ENCODE results near the gene PRDM2. TPM values are rescaled to one million over a fixed set of nuclear protein-coding genes. Genes with fewer than 3 reads are reported as not detected.

PRDM2 gene
- total RNA-seq, 1 experiment from 2014 or later: 3.8 TPM

DNA sequence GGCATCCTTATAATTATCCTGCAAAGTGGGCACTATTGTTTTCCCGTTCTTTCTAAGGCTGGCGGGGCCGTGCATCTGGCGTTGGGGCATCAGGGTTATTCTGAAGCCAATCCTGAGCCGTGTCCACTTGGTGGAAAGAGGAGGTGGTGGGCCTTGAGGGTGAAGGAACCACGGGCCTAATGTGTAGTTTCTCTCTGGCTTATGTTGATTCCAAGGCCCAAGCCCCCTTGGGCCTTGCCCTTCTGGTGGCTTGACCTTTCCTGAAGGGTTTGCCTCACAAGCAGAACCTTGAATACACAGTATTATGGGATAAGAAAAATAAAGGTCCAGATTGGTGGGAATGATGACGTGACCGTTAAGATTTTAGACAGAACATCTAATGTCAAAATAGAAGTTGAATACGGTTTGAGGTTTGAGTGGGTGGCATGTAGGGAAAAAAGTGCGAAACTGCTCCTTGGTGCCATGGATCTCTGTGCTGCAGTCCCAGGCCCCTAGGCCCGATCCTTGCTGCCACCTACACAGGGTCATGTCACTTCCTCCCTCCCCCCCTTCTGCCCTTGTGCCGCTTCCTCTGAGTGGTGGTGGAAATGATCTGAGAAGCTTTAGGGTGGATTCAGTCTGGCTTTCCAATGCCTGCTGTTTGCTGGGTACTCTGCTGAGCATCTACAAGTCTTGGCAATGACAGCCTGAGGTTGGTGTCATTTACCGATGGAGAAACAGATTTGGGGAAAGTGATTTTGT lies 90.5 kb downstream of the PRDM2 start:
- DNase-seq (ENCODE audit: low read depth): no peak

DNA sequence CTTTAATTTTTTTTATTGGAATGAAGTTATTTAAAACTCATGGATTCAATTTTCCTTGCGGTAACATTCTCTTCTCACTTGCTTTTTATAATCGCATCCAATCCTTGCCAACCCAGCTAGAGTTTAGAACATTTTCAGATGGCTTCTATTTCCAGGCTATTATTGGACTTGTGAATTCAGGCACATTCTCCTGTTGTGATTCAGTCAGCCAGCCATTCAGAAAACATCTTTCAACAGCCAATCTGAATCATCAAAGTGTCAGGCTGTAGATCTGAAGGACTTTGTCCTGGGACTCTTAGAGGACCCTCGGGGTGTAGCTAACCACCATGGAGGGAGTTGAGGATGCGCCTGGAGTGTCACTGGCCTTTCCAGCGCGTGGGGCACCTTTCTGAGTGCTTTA lies 92.4 kb downstream of the PRDM2 start:
- DNase-seq (ENCODE audit: low read depth): no peak

DNA sequence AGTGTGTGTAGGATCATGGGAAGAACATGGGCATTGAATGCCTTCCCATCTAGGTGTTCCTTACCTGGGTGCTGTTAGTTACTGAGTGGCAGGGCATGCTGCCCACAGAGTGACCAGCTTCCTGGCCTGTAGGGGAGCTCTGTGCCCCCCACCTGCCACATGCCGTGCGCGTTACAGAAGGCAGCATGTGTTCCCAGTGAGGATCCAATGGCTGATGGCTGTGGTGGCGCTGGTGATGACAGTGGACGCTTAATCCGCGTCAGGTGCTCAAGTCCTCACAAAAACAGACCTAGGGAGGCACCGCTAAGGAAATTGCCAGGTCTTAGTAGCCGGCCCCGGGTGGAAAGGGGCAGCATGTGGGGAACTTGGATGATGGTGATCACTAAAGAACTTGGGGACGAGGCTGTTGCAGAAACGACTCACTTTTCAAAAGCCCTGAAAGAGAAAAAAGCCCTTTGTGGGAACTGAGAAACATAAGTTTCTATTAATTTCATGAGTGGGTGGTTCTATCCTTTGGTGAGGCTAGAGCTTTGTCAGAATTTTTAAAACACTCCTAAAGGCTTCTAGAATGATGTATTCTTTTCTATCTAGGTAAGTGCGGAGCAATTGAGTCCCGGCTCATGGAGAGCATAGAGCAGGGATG lies 93.2 kb downstream of the PRDM2 start:
- no peak for DNase-seq (ENCODE audit: low read depth)

DNA sequence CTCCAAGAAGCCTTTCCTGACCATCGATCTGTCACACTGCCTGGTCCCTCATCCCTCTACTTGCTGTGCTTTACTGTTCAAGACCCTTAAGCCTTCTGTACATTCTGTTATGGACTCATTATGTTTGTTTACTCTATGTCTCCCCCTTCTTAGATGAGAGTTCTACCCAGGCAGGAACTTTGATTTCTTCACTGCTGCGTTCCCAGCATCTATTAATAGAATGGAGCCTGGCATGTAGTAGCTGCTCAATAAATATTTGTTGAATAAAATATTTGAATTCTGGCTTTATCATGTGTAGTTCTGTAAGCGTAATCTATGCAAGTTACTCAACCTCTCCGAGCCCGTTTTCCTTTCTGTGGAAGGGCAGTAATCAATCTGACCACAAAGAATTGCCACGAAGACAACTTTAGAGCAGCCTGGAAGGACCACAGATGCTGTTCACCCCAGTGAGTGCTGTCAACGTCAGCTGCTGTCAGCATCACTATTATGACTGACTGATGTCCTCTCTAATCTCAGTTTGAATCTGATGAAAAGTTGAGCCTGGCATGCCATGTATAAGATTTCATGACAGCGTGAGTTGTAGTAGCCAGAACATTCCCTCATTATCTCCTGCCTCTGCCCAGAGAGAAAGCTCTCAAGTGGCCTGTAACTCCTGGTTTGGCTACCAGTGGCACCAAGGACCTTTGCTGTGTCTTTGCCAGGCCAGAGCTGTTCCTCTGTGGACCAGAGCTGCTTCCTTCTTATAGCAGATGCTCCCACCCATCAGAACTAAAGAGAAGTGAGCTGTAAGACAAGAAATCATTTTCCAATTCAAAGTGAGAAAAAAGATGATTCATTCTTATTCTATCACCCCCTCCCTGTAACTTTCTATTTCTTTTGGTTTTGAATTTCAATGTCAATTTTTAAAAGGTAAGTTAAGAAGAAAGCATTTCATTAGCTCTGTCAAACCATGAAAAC lies 94.5 kb downstream of the PRDM2 start:
- no peak for DNase-seq (ENCODE audit: low read depth)

DNA sequence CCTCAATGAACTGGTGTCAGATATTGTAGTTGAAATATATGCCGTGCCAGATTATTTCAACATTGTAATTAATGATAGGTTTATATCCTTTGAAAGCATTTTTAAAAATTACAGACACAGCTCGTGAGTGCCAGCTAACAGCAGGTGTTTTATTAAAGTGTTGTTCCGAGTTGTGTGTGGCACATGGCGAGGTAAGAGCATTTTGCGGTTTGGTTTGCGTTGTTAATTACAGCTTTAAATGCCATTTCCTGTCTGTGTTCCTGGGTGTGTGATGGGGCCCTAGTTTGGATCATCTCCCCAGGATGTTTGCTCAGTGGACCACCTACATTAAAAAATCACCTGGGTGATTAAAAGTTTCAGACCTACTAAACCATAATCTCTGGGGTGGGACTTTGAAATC lies 97.4 kb downstream of the PRDM2 start:
- DNase-seq (ENCODE audit: low read depth): no peak

DNA sequence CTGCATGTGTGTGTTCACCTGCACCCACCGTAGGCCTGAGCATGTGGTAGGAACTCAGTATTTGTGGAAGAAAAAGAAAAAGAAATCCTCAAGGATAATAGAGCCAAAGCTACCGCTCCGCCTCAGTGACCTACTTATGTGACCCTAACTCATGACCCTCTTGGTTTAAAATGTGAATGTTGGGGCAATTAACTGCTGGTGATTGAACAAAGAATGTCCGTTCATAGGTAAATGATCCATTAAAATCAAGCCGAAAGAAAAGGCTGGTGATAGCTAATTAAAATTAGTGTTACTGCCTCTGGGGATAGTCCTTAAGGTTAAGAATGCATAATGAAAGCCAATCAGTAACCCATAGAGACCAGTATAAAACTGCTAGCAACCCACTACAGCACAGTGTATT lies 98.1 kb downstream of the PRDM2 start:
- no peak for DNase-seq (ENCODE audit: low read depth)

DNA sequence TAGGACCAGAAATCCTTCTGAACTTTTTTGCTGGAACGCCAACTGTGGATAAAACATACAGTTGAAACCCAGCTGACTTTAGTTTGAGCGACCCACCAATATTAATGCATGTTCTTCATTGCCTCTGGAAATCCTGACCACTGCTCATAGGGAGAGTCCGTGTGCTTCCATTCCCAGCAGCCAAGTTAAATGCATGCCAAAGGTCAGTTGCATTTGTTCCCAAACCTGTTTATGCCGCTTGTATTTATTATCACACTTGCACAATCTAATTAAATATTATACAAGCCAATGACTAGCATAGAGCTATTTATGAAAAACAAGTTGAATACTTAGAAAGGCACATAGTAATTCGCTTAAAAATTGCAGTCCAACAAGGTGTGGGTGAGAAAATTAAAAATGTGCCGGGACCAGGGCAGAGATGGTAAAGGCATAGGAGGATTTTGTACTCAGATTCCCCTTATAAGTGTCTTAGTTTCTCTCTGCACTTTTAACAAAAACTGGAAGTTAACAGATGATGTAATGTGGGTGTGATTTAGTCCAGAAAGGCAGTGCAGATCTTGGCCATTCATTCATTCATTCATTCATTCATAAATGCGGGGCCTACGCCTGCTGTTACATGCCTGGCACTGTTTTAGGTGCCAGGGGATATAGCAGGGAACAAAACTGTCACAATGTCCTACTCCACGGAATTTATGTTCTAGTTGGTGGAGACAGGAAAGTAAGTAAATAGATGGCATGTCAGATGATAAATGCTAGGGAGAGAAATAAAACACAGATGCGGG lies 99.7 kb downstream of the PRDM2 start:
- DNase-seq (ENCODE audit: low read depth): no peak

DNA sequence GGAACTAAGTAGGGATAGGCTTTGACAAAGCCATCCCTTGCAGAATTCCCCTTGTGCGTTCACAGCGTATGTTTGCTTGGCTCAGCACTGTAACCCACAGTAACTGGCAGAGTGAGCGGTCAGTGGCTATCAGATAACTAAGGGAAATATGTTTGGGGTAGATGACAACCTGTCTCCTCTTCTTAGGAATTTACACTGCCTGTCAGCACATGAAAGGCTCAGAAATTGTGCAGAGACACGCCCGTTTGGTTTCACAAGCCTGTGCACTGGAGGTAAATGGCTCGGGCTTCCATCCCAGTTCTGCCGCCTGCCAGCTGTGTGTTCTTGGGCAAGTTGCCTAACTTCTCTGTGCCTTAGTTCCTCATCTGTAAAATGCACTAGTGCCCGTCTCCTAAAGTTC lies 101.2 kb downstream of the PRDM2 start:
- no peak for DNase-seq (ENCODE audit: low read depth)

DNA sequence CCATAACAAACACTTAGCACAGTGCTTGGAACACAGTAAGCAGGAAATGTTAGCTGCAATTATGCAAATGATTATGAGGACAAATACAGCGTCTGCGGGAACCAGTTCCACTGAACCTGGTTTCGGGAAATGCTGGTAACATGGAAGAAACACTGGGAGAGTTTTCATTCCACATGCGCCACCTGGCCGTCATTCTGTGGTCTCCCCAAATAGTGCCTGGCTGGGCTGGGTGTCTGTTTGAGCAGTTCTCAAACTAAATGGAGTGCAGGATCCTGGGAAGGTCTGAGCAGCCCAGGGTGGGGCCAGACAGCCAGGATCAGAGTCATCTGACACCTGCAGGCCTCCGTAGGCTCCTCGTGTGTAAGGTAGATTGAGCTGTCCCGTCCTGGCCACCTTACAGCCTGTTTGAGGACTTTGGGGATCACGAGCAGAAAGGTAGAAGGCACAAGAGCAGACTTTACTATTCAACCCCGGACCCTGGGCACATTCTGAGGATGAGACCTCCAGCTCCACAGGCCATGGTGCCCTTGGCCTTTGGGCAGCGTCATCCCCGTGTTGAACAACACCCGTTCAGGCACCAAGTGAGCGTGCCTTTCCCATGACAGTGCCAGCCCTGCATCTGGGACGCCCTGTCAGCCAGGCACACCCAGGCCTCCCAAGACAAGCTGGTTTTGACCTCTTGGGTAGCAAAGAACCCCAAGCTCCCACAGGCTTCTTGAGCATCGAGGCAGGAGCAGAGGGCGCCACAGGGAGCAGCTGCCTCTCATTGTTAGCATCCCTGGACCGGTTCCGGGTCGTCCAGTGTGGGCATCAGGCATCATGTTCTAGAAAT lies 101.9 kb downstream of the PRDM2 start:
- DNase-seq (ENCODE audit: low read depth): no peak

DNA sequence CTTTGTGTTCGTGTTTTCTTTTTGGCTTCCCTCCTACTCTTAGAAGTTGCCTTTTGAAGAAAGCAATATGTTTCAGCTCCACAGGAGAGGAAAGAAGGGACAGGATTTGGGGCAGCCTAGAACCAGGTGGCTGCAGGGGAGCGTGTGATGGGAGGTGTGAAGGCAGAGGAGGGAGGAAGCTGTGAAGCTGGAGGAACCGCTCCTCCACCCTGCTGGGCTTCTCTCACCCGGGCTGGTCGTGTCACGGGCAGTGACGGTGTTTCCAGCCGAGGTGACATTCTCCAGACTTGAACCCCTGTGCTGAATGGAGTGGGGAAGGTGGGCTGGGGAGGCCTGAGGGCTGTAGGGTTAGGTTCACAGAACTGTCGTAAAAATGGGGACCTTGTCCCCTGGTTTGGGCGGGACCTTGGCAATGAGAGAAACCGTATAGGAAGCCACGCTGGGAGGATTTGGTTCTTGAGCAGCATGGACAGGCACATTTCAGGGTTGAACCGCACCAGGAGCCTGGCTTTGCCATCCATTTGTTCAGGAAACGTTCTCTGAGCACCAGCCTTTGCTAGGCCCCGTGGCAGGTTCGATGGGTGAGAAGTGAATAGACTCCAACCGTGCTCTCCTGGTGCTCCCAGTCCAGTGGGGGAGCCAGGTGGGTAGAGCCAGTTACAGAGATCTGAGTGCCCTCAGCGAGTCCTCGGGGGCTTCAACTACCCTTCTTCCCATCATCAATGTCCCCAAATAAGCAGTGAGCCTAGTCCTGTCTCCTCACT lies 103.0 kb downstream of the PRDM2 start:
- DNase-seq (ENCODE audit: low read depth): no peak

DNA sequence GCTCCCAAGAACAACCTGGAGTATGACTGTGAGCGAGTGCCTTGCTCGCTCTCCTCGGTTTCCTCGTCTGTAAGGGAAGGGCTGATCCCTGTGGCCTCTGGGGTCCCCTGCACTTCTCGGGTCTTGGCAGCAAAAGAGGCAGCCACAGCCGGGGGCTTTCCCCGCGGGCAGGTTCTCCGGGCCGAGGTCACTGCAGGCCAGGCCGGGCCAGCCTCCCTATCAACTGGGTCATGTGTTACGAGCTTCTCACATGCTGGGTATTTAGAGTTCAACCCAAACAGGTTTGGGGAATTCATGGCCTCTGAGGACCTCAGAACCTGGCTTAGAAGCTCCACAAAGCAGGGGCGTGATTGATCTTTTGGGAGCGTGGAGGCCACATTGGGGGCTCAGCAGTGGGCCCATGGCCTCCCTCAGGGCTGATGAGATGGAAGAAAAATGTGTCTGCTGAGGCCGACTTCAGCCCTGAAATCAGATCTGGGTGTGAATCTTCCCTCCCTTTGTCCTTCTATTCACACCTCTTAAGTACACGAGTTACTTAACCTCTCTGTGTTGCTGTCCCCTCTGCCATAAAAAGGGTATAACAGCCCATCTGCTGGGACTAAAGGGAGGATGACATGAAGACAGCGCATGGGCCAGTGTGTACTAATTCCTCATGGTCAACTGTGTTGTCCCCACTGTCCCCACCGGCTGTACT lies 103.7 kb downstream of the PRDM2 start:
- DNase-seq (ENCODE audit: low read depth): no peak

DNA sequence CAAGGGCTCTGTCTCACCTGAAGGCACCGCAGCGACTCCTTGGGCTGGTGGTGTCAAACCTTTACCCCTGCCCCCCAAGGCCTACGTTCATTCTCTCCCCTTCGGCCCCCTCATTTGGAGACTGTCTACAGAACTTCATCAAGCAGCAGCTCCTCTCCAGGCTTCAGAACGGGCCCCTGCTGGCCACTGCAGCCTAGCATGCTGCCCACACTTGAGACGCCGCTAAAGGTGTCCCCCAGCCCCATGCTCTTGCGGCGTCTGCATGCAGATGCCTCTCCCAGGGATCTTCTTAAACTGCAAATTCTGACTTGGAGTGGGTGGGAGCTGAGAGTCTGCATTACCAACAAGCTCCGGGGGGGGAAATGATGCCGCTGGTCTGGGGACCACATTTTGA lies 104.2 kb downstream of the PRDM2 start:
- DNase-seq (ENCODE audit: low read depth): no peak

DNA sequence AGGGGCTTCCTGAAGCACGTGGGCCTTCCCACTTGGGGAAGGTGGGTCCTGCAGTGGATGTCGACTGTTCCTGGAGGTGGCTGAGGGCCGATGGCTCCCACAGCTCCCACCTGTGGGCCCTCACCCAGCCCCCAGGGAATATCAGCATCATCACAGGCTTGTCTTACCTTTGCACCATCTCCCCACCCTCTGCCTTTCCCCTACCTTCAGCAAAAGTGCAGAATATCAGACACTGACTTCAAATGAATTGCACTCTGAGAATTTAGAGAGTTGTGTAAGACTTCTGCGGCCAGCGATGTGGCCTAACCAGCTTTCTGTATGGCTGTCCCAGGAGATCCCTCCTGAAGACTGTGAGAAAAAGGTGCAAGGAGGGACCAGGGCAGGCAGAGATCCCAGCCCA lies 105.4 kb downstream of the PRDM2 start:
- DNase-seq (ENCODE audit: low read depth): no peak

DNA sequence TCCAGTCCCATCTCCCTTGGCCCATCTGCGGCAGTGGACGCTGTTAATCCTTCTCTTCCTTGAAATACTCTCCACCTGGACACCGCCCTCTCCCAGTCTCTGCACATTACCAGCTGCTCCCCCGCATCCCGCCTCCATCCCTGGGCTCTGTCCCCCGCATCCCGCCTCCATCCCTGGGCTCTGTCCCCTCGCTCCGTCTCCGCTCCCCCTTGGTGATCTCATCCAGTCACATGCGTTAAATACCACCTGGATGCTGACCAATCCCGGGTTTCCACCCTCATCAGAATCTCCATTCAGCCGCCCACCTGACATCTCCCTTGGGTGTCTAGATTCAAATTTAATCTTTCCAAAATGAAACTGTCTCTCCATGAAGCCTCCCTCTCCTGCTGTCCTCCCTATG lies 106.1 kb downstream of the PRDM2 start:
- DNase-seq (ENCODE audit: low read depth): no peak

DNA sequence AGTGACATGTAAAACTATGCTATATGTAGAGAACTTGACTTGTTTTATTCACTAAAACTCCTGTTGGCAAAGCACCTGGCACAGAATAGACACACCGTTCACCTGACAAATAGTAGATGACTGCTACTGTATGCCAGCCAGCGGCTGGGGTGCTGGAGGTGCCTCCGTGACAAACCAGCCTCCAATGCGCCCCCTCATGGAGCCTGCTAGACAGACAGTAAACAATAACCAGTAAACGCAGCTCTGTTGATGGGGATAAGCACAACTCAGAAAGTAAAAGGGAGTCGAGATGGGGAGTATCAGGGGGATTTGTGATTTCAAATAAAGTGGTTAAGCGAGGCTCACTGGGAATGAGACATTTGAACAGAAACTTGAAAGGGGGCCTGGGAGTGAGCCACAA lies 107.2 kb downstream of the PRDM2 start:
- no peak for DNase-seq (ENCODE audit: low read depth)

DNA sequence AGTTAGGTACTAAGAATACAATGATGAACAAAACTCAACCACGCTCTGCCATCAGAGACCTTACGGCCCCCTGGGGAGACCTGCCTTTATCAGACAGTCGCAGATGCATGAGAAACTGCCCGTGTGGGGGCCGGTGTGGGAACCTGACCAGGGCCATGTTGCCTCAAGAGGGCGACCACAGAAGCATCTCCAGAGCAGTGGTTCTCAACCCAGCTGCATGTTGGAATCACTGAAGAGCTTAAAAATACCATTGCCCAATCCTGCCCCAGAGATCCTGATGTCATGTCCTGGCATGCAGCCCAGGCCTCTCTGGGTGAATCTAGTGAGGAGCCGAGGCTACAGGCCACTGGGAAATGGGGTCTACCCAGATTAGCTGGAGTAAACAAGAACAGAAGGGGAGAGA lies 108.7 kb downstream of the PRDM2 start:
- peak; percentile 11 for DNase-seq (ENCODE audit: low read depth)

DNA sequence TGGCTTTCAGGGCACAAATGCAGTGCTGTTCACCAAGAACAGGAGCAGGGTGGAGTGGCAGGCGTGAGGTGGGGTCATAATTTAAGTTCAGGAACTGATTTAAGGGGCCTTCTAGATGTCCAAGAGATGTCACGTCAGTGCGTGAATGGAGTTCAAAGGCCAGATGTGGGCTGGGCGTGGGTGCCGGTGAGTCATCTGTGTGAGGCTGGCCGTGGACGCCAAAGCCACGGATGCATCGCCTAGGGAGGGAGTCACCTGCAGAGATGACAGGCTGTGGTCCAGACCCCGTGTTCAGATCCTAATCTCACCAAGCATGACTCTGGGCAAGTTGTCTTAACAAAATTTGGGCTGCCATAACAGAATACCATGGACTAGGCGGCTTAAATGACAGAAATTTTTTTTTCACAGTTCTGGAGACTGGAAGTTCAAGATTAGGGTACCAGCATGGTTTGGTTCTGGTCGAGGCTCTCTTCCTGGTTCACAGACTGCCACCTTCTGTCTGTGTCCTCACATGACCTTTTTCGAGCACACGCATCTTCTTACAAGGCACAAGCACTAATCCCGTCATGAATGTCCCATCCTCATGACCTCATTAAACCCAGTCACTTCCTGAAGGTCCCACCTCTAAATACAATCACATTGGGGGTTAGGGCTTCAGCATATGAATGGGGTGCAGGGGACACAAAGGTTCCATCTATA lies 109.6 kb downstream of the PRDM2 start:
- peak; percentile 5 for DNase-seq (ENCODE audit: low read depth)
